GM12891 (cell line): ENCODE data around the gene PITRM1. TPM values are rescaled to one million over a fixed set of nuclear protein-coding genes. Genes with fewer than 3 reads are reported as not detected.
"Not testable (repeated sequence)": the region's sequence is repeated elsewhere in the genome, so short reads cannot be mapped to it uniquely, and the experiment has no call there.

Source experiments
- DNase-seq: peaks from one replicate; pipeline ENCODE4 v3.0.0; 2011; ENCODE audit warnings: low spot score; ENCODE audit not compliant: insufficient read length
- FAIRE-seq: peaks from 2 replicates; lab custom pipeline; 2011; peaks lifted over from hg19 to GRCh38; lab: Jason Lieb, UNC
- PAX5 ChIP-seq: IDR thresholded peaks from 2 replicates; pipeline ENCODE4 v1.6.1; 2011; ENCODE audit warnings: low read length, moderate library complexity, mild to moderate bottlenecking; ENCODE audit not compliant: insufficient read depth, severe bottlenecking
- POLR2A ChIP-seq: IDR thresholded peaks from 2 replicates; pipeline ENCODE4 v1.6.1; 2011; ENCODE audit warnings: low read depth, low read length, control low read depth
- POLR2AphosphoS5 ChIP-seq: IDR thresholded peaks from 2 replicates; pipeline ENCODE4 v1.6.1; 2011; ENCODE audit warnings: low read depth, low read length, control low read depth
- POU2F2 ChIP-seq: IDR thresholded peaks from 2 replicates; pipeline ENCODE4 v1.6.1; 2011; ENCODE audit warnings: low read depth, mild to moderate bottlenecking, control low read depth, low read length, moderate library complexity
- SPI1 ChIP-seq: IDR thresholded peaks from 2 replicates; pipeline ENCODE4 v1.6.1; 2011; ENCODE audit warnings: low read depth, low read length, control low read depth
- TAF1 ChIP-seq: IDR thresholded peaks from 2 replicates; pipeline ENCODE4 v1.6.1; 2011; ENCODE audit warnings: low read depth, low read length, control low read depth
- polyA plus RNA-seq: library from polyadenylated mRNA; unstranded; fragments of >200 nt; gene quantifications from one replicate; pipeline ENCODE4 v1.2.1, GENCODE V29; 2012; ENCODE audit warnings: low read depth, missing spikeins, inconsistent platforms; ENCODE audit not compliant: missing spikeins

PITRM1 gene
- 43.0 TPM for polyA plus RNA-seq

GRCh38 chr10:3172446-3173170 is at the start of gene PITRM1:
Gene PITRM1 (minus strand): TSS chr10:3172782. CDS start chr10:3172772, 10 bp downstream.
- peak; percentile 80 for TF ChIP-seq TAF1
- peak; percentile 98 for TF ChIP-seq POLR2AphosphoS5
- TF ChIP-seq POU2F2 = peak; percentile 85
- peak; percentile 72 for TF ChIP-seq SPI1
- no peak for TF ChIP-seq PAX5
- peak; percentile 98 for TF ChIP-seq POLR2A
- FAIRE-seq (peak; percentile 99), DNase-seq (peak; percentile 97)

- no peak for DNase-seq
- FAIRE-seq = no peak
- TF ChIP-seq POU2F2 = no peak
- no peak for TF ChIP-seq POLR2AphosphoS5
- TF ChIP-seq TAF1 = no peak
- no peak for TF ChIP-seq SPI1
- TF ChIP-seq PAX5 = no peak
- no peak for TF ChIP-seq POLR2A
Observed at GRCh38 chr10:3222068-3222467, 49.5 kb upstream of the PITRM1 start.

- FAIRE-seq = peak; percentile 94
Observed at GRCh38 chr10:3221601-3222000, 49.0 kb upstream of the PITRM1 start.

GRCh38 chr10:3220853-3221252 is 48.3 kb upstream of the PITRM1 start:
- TF ChIP-seq SPI1 (no peak), TAF1 (no peak), PAX5 (no peak), POLR2AphosphoS5 (no peak), POLR2A (no peak), POU2F2 (no peak)
- DNase-seq (no peak), FAIRE-seq (no peak)

More at GRCh38 chr10:3221601-3222000, 49.0 kb upstream of the PITRM1 start:
- DNase-seq = not testable (repeated sequence)

GRCh38 chr10:3219021-3219628 is 46.5 kb upstream of the PITRM1 start:
- FAIRE-seq = not testable (repeated sequence)

GRCh38 chr10:3217853-3218252 is 45.3 kb upstream of the PITRM1 start:
- TF ChIP-seq POU2F2 = no peak
- FAIRE-seq (no peak), DNase-seq (no peak)

More at GRCh38 chr10:3219021-3219628, 46.5 kb upstream of the PITRM1 start:
- DNase-seq = not testable (repeated sequence)

GRCh38 chr10:3217301-3217700 is 44.7 kb upstream of the PITRM1 start:
- FAIRE-seq = no peak
- TF ChIP-seq PAX5 (no peak), TAF1 (no peak), POLR2A (no peak), POLR2AphosphoS5 (no peak), SPI1 (no peak), POU2F2 (no peak)

GRCh38 chr10:3215153-3215775 is 42.7 kb upstream of the PITRM1 start:
- FAIRE-seq (no peak), DNase-seq (no peak)
- TF ChIP-seq TAF1 (no peak), PAX5 (no peak), POLR2AphosphoS5 (no peak), POLR2A (no peak), POU2F2 (no peak), SPI1 (no peak)

More at GRCh38 chr10:3217301-3217700, 44.7 kb upstream of the PITRM1 start:
- DNase-seq = no peak

GRCh38 chr10:3213758-3214515 is 41.4 kb upstream of the PITRM1 start:
- no peak for TF ChIP-seq POU2F2
- TF ChIP-seq POLR2A = no peak
- no peak for TF ChIP-seq SPI1
- TF ChIP-seq POLR2AphosphoS5 = no peak
- FAIRE-seq = no peak
- no peak for DNase-seq

- DNase-seq (no peak), FAIRE-seq (no peak)
- TF ChIP-seq POU2F2 (no peak), POLR2AphosphoS5 (no peak), TAF1 (no peak), SPI1 (no peak), POLR2A (no peak)
Observed at GRCh38 chr10:3213208-3213607, 40.6 kb upstream of the PITRM1 start.
